Lung microvascular endothelial cell (primary cell): ENCODE data around the gene SNX24. TPM values are rescaled to one million over a fixed set of nuclear protein-coding genes. Genes with fewer than 3 reads are reported as not detected.

Experiments
- DNase-seq, 2 donors: peaks; one replicate each; pipeline versions ENCODE4 v3.0.0 to v3.0.0-alpha.2; 2010; ENCODE audit warnings: low read depth in 2 of 2
- total RNA-seq: library from RNA; depleted of rRNA; stranded (reverse); fragments of >200 nt; gene quantifications from 2 replicates; pipeline ENCODE4 v1.2.1, GENCODE V29; 2014

The SNX24 gene
- total RNA-seq, 1 donor from 2014 or later: 3.4 TPM

- DNase-seq: no peak
Observed at GRCh38 chr5:123000731-123001130, 155.3 kb downstream of the SNX24 start.

DNA sequence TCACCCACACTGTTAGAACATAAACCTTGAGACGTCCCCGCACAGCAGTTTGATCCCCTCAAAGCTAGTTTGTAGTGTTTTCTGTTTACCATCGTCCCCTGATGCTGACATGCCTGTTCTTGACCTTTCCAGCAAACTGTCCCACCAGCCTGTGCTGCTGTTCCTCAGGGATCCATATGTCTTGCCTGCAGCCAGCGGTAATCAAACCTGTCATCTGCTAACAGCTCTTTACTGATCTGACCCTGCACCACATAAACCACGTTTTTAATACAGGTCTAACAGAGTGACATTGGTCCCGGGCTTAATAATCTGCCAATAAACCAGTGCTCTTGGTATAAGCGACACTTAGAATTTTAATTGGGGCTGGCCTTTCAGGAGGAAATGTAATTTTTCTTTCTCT lies 156.4 kb downstream of the SNX24 start:
- DNase-seq: no peak

DNA sequence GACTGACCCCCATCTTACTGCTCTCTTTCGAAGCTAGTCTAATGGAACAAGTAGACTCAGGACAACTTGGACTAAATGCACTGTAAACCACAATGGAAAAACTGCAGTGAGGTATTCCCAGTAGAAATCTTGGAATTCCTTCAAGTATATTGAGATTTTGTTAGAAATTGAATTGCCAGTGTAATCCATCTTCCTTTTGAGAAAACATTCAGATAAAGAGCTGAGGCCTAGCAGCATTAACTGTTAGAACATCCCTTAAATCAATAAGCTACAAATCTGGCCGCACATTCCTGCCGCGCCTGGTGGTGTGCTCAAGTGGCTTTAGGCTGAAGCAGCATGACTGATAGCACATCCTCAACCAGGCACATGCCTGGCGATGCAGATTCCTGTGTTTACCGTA lies 161.8 kb downstream of the SNX24 start:
- DNase-seq: no peak

GRCh38 chr5:123007754-123008153 lies 162.3 kb downstream of the SNX24 start:
- no peak for DNase-seq

- DNase-seq: no peak
Observed at GRCh38 chr5:123012321-123012720, 166.9 kb downstream of the SNX24 start.

GRCh38 chr5:123014689-123015088 lies 169.3 kb downstream of the SNX24 start:
- DNase-seq: no peak

DNA sequence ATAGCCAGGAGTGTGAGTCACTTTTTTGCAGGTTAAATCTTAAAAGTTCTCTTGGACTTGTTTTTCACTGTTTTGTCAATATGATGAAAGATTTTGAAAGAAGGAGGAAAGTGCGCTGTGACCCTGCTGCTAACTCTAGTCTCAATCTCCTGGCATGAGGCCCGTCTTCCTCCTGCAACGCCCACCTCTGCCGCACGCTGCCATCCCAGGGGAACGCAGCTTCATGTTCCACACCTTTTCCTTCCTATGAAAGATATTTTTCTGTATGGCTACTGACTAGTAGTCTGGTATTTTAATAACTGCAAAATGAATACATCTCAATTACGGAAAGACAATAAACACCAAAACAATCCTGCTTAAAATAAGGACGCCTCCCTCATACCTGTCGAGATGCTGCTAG lies 182.8 kb downstream of the SNX24 start:
- DNase-seq: no peak

DNA sequence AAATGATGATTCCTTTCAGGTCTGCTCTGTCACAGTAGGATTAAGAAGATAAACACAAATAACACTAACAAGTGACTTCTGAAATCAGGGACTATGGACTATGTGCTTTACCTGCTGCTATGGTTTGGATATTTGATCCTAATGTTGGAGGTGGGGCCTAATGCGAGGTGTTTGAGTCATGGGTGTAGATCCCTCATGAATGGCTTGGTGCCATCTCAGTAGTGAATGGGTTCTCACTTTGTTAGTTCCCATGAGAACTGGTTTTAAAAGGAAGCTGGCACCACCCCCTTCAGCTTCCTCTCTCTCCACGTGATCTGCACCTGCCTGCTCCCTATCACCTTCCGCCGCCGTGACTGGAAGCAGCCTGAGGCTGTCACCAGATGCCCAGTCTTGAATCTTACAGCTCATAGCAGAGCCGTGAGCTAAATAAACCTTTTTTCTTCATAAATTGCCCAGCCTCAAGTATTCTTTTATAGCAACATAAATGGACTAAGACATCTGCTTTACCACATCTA lies 187.8 kb downstream of the SNX24 start:
- no peak for DNase-seq

GRCh38 chr5:123035360-123035917 lies 190.0 kb downstream of the SNX24 start:
- DNase-seq: peak; percentile 31 to 41

DNA sequence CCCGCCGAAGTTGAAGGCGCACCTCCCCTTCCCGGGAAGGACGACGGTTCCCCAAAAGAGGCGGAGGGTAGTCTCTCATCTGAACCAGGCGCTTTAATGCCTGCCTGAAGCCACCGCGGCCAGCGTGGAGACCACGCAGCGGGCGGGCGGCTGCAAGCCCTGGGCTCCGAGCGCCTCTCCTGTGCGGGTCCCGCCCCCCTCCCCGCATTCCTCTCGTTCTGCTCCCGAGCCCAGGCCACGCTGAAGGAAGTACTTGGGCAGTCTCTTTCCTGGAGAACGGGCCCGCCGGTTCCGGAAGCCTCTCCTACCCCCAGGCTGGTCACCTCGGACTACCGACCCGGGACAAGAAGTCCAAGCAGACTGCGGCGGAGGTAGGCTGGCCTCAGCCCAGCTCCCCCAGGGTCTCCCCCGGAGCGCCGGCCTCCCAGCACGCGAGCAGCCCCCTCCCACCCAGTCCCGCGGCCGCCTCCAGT lies 190.5 kb downstream of the SNX24 start:
- DNase-seq: peak; percentile 45 to 55

GRCh38 chr5:123036391-123037103 lies 191.1 kb downstream of the SNX24 start, which contains the start of gene PPIC:
PPIC (minus strand) TSS chr5:123036725; CDS start chr5:123036625, 100 bp downstream.
- DNase-seq: peak; percentile 84 to 88

GRCh38 chr5:123037104-123037418 lies 191.6 kb downstream of the SNX24 start:
- DNase-seq: no peak

- no peak for DNase-seq
Observed at GRCh38 chr5:123039673-123040072, 194.3 kb downstream of the SNX24 start.

- no peak for DNase-seq
Observed at GRCh38 chr5:123044926-123045617, 199.7 kb downstream of the SNX24 start.

DNA sequence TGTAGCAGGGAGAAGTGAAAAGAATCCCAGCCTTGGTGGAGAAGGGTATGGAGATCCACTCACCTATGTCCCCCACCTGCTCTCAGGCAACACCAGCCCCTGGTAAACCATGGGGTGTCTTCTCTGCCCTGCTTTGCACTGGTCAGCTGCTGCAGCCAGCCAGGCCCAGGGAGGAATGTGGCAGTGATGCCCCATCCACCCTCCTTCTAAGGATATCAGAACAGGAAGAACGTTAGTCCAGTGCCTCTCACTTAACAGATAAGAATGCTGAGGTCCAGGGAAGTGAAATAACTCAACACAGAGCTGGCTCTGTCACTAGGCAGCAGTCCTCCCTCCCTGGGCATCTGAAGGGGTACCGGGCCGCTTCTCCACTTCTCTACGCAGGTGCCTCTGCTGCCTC lies 200.8 kb downstream of the SNX24 start:
- no peak for DNase-seq

DNA sequence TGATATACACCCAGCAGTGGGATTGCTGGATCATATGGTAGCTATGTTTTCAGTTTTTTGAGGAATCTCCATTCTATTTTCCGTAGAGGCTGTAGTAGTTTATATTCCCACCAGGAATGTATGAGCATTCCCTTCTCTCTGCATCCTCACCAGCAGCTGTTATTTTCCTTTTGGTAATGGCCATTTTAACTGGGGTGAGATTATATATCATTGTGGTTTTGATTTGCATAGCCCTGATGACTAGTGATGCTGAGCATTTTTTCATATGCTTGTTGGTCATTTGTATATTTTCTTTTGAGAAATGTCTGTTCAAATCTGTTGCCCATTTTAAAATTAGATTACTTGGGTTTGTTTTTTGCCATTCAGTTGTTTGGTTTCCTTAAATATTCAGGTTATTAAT lies 202.3 kb downstream of the SNX24 start:
- no peak for DNase-seq

GRCh38 chr5:123051206-123051605 lies 205.8 kb downstream of the SNX24 start:
- DNase-seq: no peak

Other genes starting within 250 kb of the SNX24 start
- gene SNX2, start 70.5 kb upstream of the SNX24 start, total RNA-seq: 88.5 and 88.7 TPM in 2 replicates
- 34.9 and 59.9 TPM in 2 replicates for gene PPIC, start 191.1 kb downstream of the SNX24 start, total RNA-seq
- gene PRDM6, start 243.6 kb downstream of the SNX24 start, total RNA-seq: under 0.01 TPM in 2 replicates